ENCODE results near the gene GNAL.

Gene GNAL

GRCh38 chr18:11668441-11669169 lies 20.5 kb upstream of the GNAL start:
- Histone ChIP-seq H3K9me2 (replicated peaks; ENCODE audit: control insufficient read depth, low read length) (no peaks in the 10 kb centered on the region), H3K79me2 (ENCODE audit: control insufficient read depth, low read length) (no peaks in the 10 kb centered on the region), H3F3A (ENCODE audit: control insufficient read depth, insufficient read depth) (no peaks in the 10 kb centered on the region), H3K27me3 (ENCODE audit: control insufficient read depth, low read length) (peaks cover 7% of the 10 kb centered on the region; the same call in 1 of the 2 replicates), H3K36me3 (ENCODE audit: control insufficient read depth, low read length) (no peaks in the 10 kb centered on the region), H4K20me1 (ENCODE audit: control insufficient read depth, insufficient read depth, low read depth, low read length) (no peaks in the 10 kb centered on the region), H3K9me3 (ENCODE audit: control insufficient read depth, insufficient read depth, low read length) (no peaks in the 10 kb centered on the region), H3K4me2 (ENCODE audit: low read length) (no peak overlapping the region), H3K4me1 (ENCODE audit: control insufficient read depth, low read length) (peaks cover 19% of the 10 kb centered on the region), H3K27ac (ENCODE audit: low read depth, low read length) (no peak overlapping the region), H3K4me3 (ENCODE audit: low read length) (no peak overlapping the region)
- TF ChIP-seq, protein P1, sequence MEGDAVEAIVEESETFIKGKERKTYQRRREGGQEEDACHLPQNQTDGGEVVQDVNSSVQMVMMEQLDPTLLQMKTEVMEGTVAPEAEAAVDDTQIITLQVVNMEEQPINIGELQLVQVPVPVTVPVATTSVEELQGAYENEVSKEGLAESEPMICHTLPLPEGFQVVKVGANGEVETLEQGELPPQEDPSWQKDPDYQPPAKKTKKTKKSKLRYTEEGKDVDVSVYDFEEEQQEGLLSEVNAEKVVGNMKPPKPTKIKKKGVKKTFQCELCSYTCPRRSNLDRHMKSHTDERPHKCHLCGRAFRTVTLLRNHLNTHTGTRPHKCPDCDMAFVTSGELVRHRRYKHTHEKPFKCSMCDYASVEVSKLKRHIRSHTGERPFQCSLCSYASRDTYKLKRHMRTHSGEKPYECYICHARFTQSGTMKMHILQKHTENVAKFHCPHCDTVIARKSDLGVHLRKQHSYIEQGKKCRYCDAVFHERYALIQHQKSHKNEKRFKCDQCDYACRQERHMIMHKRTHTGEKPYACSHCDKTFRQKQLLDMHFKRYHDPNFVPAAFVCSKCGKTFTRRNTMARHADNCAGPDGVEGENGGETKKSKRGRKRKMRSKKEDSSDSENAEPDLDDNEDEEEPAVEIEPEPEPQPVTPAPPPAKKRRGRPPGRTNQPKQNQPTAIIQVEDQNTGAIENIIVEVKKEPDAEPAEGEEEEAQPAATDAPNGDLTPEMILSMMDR (IDR thresholded peaks at IDR 0.05; ENCODE audit: low read depth, low read length, poor library complexity, severe bottlenecking), result no peak
- no peak for TF ChIP-seq EZH2phosphoT487 (IDR thresholded peaks at IDR 0.05; ENCODE audit: borderline replicate concordance, low read length)

DNA sequence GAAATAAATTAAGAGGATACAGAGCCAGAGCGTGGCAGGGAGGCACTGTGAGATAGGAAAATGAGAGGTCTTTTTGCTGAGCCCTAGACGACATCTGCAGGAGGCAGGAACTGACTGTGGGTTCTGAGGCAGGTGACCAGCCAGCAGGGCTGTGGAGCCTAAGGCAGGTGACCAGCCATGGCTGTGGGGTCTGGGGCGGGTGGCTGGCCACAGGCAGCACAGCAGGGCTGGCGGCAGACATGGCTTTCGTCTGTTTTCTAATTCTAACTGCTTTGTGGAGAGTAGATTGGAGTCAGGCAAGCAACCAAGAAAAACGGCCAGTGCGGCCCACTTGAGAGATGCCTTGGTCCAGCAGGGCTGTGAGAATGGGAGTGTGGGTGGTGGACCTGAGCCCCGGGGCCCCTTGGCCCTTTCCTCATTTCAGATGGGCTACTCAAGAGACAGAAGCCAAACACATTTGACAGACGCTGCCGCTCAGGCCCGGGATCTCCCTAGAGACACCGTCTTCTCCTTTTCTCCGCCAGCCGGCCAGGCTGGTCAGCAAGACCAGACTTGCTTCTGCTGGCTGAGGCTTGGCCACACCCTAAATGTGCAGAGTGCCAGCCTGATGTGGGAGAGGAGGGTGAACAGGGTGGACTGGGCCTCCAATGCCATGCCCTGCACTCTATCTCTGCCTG lies 19.7 kb upstream of the GNAL start:
- Histone ChIP-seq H3K27ac (ENCODE audit: low read depth, low read length) (no peak overlapping the region), H3K9me3 (ENCODE audit: control insufficient read depth, insufficient read depth, low read length) (no peaks in the 10 kb centered on the region), H3K9me2 (replicated peaks; ENCODE audit: control insufficient read depth, low read length) (no peaks in the 10 kb centered on the region), H3K36me3 (ENCODE audit: control insufficient read depth, low read length) (no peaks in the 10 kb centered on the region), H3K4me2 (ENCODE audit: low read length) (no peak overlapping the region), H3K27me3 (ENCODE audit: control insufficient read depth, low read length) (peaks cover 5% of the 10 kb centered on the region; the same call in 1 of the 2 replicates), H4K20me1 (ENCODE audit: control insufficient read depth, insufficient read depth, low read depth, low read length) (no peaks in the 10 kb centered on the region), H3K4me3 (ENCODE audit: low read length) (no peak overlapping the region), H3F3A (ENCODE audit: control insufficient read depth, insufficient read depth) (no peaks in the 10 kb centered on the region), H3K79me2 (ENCODE audit: control insufficient read depth, low read length) (no peaks in the 10 kb centered on the region), H3K4me1 (ENCODE audit: control insufficient read depth, low read length) (peaks cover 15% of the 10 kb centered on the region)
- no peak for TF ChIP-seq EZH2phosphoT487 (IDR thresholded peaks at IDR 0.05; ENCODE audit: borderline replicate concordance, low read length)
- TF ChIP-seq, protein P1 (IDR thresholded peaks at IDR 0.05; ENCODE audit: low read depth, low read length, poor library complexity, severe bottlenecking), result no peak

GRCh38 chr18:11669948-11670275 lies 19.2 kb upstream of the GNAL start:
- Histone ChIP-seq H3K36me3 (ENCODE audit: control insufficient read depth, low read length) (no peaks in the 10 kb centered on the region), H3K27ac (ENCODE audit: low read depth, low read length) (no peak overlapping the region), H3K79me2 (ENCODE audit: control insufficient read depth, low read length) (no peaks in the 10 kb centered on the region), H4K20me1 (ENCODE audit: control insufficient read depth, insufficient read depth, low read depth, low read length) (no peaks in the 10 kb centered on the region), H3K4me1 (ENCODE audit: control insufficient read depth, low read length) (peaks cover 15% of the 10 kb centered on the region), H3F3A (ENCODE audit: control insufficient read depth, insufficient read depth) (no peaks in the 10 kb centered on the region), H3K4me2 (ENCODE audit: low read length) (no peak overlapping the region), H3K27me3 (ENCODE audit: control insufficient read depth, low read length) (peaks cover 4% of the 10 kb centered on the region; the same call in 1 of the 2 replicates), H3K9me2 (replicated peaks; ENCODE audit: control insufficient read depth, low read length) (no peaks in the 10 kb centered on the region), H3K9me3 (ENCODE audit: control insufficient read depth, insufficient read depth, low read length) (no peaks in the 10 kb centered on the region), H3K4me3 (ENCODE audit: low read length) (no peak overlapping the region)
- TF ChIP-seq EZH2phosphoT487 (IDR thresholded peaks at IDR 0.05; ENCODE audit: borderline replicate concordance, low read length), result no peak
- TF ChIP-seq, protein P1 (IDR thresholded peaks at IDR 0.05; ENCODE audit: low read depth, low read length, poor library complexity, severe bottlenecking), result no peak

Measured in DOHH2 (cell line).